HTR-8/SVneo (cell line): ENCODE data around the gene AMOTL2.

Experiments used
- DNase-seq: peaks from one replicate; pipeline ENCODE4 v3.0.0; 2011; ENCODE audit warnings: low spot score, mixed read lengths; ENCODE audit not compliant: insufficient read length
- FAIRE-seq: peaks from 2 replicates; lab custom pipeline; 2011; peaks lifted over from hg19 to GRCh38; lab: Jason Lieb, UNC

AMOTL2 gene

DNA sequence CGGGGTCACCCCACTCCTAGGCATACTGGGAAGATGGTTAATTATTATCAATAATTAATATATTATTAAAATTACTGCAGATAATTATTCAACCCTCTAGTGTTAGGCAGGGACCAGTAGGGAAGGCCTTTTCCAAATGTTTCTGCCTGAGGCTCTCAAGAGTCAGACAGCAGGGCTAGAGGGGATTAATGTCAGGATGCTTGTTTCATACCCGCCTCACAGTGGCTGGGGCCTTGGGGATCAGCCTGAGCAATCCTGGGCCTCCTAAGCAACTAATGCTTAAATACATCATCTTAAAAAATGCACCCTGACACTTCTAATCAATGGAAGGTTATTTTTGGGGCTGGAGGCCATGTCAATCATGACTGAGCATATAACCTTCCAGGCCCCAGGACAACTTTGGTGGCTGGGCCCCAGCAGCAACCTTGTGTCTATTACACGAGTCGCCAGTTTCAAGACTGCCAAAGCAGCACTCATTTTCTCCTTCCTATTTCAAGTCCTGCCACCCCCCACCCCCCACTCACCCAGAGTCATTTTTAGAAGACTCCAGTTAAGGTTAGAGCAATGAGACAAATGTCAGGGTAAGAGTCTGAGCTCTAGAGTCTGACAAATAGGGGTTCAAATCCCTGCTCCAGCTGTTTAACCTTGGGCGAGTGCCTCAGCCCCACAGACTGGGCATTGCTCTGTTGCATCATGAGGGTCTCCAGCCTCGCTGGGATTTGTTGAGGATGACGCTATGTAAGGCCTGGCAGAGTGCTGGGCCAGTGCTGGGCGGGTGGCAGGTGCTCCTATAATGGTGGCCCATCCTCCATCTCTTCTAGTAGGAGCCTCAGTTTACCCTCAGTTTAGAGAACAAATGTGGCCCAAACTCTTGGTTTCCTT is 6.1 kb downstream of the AMOTL2 start:
- DNase-seq: no peak
- FAIRE-seq: no peak

DNA sequence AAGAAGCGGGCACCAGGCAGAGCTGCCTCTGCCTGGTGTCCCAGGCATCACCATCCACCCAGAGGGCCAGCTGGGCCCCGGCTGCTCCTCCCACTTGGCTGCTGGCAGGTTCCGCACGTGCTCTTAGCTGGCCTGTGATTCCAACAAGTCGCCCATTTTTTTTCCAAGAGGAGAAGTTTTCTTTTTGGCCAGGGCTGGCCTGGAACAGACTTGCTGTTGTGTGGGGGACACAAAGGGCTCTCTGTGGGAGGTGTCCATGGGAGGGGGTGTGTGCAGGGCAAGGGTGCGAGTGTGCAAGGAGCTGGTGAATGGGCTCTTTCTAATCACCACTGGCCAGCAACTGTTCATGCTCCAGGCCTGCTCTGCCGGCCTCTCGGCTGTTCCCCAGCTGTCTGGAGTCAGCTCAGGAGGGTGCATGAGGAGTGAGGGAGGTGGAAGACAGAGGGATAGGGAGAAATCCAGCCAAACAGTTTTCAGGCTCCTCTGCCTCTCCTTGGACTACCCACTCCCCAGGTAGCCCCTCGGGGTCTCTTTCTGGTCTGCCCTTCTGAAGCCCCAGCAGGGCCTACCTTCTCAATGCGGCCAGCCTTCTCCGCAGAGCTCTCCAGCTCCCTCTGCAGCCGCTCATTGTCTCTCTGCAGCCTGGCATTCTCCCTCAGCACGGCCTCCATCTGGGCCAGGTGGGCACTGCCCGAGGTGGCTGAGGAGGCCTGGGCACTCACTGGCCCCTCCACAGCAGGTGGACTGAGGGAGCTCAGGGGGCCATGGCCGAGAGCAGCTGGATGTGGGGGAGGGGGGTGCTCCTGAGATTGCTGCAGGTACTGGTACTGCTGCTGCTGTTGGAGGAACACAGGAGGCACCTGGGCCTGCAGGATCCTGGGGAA is 7.1 kb downstream of the AMOTL2 start:
- no peak for FAIRE-seq
- DNase-seq: no peak

DNA sequence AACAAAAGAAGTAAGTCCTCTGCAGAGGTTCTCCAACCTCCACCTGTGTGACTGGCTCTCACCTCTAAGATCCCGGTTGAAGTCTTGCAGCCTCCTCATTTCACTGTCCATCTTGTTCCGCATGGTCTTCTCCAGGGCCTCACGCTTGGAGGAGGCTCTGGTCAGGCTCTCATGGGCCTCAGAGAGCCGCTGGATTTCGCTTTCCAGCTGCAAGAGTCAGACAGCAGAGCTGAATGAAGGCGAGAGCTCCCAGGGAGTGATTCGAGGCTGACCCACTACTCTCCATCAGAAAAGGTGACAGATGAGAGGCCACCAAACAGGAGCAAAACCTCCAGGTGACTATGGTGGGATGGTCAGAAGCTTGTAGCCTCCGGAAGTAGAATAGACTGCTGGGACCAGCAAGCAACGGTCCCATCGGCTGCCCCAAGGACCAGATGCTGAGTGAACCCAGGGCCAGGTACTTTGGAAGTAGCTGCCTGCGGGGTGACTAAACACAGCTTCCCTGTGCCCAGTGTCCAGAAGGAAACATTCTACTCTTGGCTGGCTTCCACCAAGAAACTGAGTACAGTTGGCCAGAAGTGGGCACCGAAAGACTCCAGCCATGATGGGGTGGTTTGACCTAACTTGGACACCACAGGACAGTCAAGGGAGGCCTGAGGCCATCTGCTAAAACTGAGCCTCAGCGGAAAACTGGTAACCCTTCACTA is 7.9 kb downstream of the AMOTL2 start:
- DNase-seq (no peak), FAIRE-seq (no peak)

DNA sequence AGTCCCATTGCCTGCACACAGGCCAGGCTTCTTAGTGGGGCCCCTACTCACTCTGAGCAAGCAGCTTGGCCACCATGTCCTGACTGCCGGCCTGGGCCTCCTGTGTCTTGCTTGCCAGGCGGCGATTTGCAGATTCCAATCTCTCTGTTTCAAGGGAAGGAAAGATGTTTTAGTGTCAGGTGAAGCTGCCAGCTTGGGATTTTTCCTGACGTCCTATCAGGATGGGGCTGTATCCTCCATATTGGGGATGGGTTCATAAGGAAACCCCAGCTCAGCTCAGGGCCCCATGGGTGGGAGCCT is 8.5 kb downstream of the AMOTL2 start:
- no peak for FAIRE-seq
- no peak for DNase-seq

DNA sequence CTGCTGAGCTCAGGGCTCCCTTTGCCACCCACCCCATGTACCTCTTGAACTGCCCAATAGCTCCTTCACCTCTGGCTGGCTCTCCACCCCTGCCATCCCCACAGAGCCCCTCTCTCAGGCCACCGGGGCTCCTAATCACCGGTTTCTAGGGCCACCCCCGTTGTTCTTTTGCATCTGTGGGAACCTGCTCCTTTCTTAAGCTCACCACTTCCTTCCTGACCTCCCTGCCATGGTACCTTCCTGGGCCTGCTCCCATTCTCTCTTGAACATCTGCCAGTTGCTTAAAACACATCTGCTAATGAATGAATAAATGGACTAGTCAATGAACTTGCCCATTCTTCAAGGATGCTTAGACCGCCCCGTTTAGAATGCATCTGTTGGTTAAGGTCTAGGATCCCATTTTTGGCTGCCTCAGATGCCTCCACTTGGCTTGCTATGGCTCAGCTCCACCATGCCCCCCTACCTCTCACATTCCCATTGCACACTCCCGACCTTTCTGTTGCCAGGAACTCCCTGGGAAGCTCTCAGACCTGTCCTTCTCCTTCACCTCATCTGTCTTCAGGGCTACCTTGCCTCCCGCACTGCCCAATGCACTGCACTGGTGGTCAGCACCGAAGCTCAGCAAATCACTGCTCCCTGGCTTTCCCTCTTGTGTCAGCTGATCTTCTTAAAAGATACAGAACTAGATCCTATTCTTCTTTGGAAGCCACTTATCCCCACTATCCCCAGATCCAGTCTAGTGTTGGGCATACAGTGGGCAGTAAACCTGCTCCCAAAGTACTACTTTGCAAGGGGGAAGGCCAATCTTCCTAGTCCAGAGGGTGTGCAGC is 9.1 kb downstream of the AMOTL2 start:
- no peak for DNase-seq
- peak; percentile 9 for FAIRE-seq

DNA sequence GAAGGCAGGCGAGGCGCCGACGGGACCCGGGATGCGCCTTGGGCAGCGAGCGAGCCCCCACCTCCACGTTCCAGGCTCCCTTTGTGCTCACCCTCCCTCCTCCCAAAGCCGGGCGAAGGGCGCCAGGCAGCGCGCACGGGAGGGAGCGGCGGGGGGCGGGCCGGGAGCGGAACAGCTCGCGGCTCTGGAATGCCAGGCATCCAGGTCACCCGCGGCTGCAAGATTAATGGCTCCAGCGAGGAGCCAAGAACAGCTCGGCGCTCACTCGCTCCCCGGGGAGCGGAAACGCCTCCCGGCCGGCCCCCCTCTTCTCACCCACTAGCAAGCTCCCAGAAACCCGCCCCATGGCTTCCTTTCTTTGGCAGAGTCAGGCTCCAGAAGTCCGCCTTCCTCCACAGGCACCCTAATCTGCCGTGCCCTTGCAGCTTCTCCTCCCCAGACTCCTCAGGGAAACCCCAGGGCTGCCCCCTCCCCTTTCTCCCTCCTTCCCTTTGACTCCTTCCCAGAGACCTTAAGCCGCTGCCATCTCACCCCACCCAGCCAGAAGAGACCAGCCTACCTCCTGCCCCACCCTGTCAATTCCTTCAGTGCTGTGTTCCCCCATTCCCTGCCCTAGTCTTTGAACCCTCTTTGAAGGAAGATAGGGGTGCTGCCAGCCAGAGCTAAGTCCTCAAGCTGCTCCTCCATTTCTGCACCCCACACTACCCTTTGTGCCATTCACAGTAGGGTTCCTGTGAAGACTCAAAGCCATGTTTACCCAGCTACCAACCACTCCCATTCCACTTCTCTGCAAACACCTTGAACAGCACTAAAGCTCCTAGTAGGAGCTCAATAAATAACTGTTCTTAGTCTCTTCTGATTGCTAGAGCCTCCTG is 9.9 kb downstream of the AMOTL2 start:
- DNase-seq (peak; percentile 94), FAIRE-seq (peak; percentile 84)

DNA sequence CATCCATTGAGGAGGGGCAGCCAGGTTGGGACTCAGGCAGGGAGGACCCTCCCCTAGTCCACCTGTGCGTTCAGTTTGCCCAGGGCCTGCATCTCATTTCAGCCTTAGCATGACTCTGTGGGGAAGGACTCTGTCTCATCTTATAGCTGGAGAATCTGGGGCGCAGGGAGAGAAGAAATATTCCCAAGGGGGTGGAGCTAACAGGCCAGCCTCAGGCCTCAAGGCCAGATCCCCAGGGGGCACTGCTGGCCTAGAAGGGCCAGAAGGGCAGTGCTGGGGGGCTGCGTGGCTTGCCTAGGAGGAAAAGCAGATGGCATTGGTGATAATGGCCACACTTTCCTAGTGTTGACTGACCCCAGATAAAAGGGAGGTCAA is 10.9 kb downstream of the AMOTL2 start:
- no peak for DNase-seq
- peak; percentile 54 for FAIRE-seq

DNA sequence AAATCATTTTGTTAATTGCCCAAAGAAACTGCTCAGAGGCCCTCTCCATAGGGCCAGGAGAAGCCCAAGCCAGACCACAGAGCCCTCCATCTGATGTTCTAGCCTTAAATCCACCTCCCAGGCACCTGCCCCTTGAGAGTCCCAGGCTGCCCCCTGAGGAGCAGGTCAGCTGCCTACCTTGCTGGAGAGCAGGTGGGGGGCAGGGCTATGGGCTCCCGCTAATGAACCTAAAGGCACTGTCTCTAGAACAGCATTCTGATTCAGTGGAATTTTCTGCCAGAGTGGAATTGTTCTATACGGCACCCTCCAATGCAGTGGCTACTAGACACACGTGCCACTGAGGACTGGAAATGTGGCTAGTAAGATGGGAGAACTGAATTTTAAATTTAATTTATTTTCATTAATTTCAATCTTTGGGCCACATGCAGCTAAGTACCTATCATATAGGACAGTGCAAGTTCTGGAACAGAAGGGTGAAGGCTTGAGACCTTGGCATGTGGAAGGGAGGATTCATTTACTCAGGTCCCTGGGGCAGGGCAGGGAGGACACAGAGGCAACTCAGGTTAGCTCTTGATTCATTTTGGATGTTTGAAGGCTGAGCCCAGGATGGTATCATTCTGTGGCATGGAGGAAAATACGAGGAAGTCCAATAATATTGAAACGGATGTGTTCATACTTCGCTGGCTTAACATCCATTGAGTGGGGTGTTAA is 11.4 kb downstream of the AMOTL2 start:
- FAIRE-seq: no peak

DNA sequence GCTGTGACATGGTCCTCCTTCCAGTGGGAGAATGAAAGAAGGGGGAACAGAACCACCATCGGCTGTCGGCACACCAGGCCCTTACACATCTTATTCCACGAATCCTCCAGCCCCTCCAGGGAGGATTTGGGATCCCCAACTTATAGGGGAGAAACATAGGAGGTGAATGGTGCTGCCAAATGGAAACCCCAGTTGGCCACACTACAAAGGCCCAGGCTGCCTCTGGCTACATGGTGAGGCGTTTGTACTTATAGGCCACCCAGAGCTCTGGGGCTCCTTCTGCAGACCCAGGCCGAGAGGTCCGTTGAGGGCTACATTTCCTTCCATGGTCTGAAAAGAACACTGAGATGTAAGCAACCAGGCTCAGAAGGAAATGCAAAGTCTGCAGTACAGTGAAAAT is 12.0 kb downstream of the AMOTL2 start:
- DNase-seq (no peak), FAIRE-seq (no peak)

More for the DNA sequence above, 11.4 kb downstream of the AMOTL2 start:
- no peak for DNase-seq

DNA sequence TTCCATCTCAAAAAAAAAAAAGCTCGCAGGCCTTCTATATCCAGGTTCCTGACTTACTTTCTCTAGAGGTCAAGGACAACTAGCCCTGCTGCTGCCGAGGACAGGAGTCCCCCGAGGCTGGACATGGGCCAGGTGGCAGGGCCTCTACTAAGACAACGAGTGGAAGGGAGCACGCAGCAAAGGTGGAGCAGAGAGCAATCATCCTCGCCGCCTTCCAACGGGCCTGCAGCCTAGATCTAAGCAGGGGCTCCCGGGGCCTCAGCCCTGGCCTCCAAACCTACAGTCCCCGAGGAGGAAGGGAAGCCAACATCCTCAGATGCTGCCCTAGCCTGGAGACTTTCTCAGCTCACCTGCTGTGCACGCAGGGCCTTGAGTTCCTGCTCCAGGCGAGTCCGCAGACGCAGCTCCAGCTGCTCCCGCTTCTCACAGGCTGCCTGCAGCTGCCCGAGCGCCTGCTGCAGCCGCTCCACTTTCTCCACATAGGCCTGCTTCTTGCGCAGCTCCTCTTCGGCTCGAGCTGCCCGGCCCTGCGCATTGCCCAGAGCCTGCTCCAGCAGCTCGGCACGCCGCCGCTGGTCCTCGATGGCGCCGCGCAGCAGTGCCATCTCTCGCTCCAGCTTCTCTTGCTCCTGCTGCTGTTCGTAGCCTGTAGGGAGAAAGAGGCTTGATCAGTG is 12.9 kb downstream of the AMOTL2 start:
- no peak for DNase-seq
- no peak for FAIRE-seq

DNA sequence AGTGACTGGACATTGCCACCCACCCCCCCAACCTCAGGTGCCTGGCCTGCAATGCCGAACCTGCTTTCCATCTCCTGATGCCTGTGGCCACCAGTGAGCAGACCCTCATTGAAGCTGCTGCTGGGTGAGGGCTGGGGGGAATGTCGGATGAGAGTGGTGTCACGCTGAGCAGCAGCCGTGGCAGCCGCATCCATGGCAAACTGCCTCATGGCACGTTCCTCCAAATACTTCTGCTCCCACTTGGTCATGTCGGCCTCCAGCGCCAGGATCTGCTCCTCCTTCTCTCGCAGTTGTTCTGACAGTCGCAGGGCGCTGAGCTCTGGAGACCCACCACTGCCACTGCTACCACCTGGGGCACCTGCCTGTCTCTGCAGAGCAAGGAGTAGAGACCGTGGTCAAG is 14.2 kb downstream of the AMOTL2 start:
- FAIRE-seq: no peak
- no peak for DNase-seq

DNA sequence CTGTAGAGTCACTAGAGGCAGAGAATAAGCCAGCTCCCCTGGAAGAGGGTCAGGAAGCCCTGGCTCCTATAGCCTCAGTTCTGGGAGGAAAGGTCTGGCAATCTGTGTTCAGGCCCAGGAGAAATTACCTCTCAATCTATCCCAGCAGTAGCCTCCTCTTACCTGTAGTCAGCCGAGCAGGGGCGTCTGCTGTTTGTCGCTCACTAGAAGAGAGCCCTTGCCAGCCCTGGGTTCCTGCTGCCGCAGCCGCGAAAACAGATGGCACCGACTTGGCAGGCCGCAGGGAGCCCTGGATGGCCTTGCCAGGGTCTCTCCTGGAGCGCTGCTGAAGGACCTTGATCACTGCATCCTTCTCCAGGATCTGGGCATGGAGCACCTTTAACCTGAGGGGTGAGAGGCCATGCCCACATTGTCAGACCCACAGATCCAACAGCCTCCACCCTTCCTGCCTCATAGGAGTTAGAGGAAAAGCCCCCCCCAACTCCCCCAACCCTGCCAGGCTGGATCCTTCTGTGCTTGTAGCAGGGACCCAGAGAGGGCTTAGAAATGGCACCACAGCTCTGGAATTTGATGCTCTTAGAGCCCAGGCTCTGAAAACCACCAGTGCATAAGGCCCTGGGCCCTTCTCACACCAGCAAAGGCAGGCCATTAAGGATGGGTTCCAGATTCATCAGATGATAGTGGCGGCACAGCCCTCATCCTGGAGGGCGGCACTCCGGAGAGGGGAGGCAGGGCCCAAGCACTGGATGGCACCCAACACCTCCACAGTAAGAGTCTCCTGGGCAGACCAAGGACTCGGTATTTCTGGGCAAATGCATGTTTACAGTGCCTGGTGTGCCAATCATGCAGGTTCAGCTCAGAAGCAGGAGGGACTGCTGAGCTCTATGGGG is 14.9 kb downstream of the AMOTL2 start:
- DNase-seq (no peak), FAIRE-seq (no peak)

DNA sequence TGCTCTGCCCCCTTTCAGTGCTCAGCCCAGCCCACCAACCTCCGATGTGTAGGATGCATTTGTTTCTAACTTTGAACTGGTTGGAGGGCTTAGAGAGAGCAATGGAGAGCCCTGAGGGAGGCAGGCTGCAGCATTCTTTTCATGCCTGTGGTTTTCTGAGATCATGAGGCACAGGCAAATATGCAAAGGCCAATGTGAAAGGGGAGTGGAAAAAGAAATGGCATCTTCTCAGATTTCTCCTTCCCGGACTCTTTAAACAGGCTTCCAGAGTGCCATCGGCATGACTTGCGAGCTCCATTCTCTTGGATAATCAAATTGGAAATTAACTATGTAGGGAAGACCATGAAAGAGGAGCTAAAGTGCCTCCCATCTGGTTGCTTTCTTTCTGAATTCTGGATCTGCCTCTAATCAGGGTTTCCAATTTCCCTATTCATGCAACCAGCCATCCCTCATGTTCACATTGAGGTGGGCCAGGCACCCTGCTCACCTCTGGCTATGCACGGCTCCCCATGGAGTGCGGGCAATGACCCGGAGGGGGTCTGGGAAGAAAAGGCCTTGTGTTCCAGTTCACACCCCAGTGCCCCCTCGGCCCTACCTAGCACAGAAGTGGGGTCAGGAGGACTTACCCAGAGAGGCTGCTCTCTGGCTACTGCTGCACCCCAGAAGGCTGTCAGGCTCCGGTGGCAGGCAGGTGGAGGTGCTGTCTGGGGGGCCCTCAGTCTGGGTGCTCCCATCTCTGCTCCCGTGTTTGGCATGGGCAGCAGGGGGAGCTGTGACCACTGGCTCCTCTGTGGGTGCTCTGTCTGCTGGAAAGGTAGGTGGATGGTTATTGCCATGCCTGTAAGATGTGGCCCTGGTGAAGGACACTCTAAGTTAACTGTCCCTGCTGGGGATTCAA is 16.1 kb downstream of the AMOTL2 start:
- DNase-seq: peak; percentile 94
- peak; percentile 92 for FAIRE-seq

DNA sequence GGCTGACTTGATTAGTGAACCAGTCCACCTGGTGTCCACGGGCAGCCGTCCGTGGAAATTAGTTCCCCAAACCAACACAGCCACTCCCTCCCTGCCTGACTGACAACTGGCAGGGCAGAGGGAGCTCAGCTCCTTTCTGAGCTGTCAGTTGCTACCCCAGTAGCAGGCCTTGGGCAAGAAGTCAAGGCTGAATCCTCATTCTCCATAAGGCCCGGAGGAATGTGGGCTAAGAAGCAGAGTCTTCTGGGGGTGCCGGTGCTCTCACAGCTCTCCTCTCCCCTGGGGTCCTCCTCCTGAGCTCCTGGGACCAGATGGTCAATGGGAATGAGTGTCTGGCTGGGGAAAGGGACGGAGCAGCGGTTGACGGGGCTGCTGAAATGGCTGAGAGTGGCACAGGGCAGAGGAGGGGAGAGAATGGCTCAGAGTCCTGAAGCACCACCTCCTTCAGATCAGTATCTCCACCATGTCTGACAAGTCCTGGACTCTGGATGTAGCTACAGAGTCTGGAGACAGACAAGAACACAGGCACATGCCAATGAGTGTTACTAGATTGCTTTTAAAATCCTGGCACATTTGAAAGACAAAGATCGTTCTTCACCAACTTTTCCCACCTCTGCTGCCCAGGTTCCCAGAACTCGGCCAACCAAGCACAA is 16.9 kb downstream of the AMOTL2 start:
- DNase-seq: no peak
- FAIRE-seq: peak; percentile 67

DNA sequence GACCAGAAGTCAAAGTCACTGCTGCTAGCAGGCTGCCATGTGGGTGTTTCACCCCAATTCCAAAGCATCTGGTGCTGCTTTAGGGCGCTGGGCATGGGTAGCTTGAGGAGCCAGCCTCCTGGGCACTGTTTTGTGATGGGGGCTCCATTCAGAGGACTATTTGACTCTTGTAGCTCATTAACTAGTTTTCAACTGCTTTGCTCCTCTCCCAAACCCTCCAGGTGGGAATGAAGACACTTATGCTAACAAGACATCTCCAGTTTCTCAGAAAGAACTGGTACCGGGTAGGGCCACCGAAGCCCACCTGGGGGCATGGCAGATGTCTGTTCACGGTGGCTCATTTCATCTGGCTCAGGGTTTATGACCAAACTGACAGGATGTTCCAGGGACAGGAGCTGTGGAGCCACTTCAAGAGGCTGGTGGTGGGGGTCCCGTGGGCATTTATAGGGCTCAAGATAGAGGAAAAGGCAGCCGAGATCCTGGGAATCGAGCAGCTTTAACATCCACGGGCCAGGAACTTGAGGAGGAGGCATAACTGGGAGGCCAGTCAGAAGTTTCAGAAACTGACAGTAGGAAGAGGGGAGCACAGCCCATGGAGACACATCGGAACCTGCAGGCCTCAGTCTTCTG is 17.7 kb downstream of the AMOTL2 start:
- FAIRE-seq (no peak), DNase-seq (no peak)
